ENCODE measurements around the gene CADM3. TPM values are rescaled to one million over a fixed set of nuclear protein-coding genes. Genes with fewer than 3 reads are reported as not detected.

CADM3 gene
- polyA plus RNA-seq, 1 experiment: 0.01 TPM

GRCh38 chr1:159203610-159204009 lies 32.2 kb downstream of the CADM3 start:
- H3K9me3 ChIP-seq (ENCODE audit: control insufficient read depth, insufficient read depth, low read length): no peaks in the 10 kb centered on the region
- DNase-seq (ENCODE audit: low read depth, low spot score): no peak
- H3K4me3 ChIP-seq (ENCODE audit: low read depth, low read length): no peak overlapping the region
- H3K27ac ChIP-seq (ENCODE audit: low read depth, low read length): no peak overlapping the region
- CTCF ChIA-PET: interaction anchor here (1.2 to 1.3 kb wide), 2 partner anchors 10 to 73 kb away, joined by 3 to 5 read pairs; no protein-coding TSS in a partner anchor
- POLR2A ChIA-PET: no interaction called here
- H3K27me3 ChIP-seq (ENCODE audit: control insufficient read depth, insufficient read depth, low read length): peaks cover 4% of the 10 kb centered on the region
- TF ChIP-seq CTCF (IDR thresholded peaks at IDR 0.05; ENCODE audit: low read depth, low read length): no peak

- Histone ChIP-seq H3K4me3 (ENCODE audit: low read depth, low read length) (no peak within 1 kb of the TSS), H3K27ac (ENCODE audit: low read depth, low read length) (no peak within 1 kb of the TSS), H3K9me3 (ENCODE audit: control insufficient read depth, insufficient read depth, low read length) (no peaks in the 10 kb centered on the region), H3K27me3 (ENCODE audit: control insufficient read depth, insufficient read depth, low read length) (peaks cover 4% of the 10 kb centered on the region)
- ChIA-PET CTCF (interaction anchor here (0.6 to 1.3 kb wide), 3 partner anchors 10 to 74 kb away, joined by 3 to 5 read pairs (median 4); no protein-coding TSS in a partner anchor), POLR2A (no interaction called here)
- DNase-seq (ENCODE audit: low read depth, low spot score): no peak
- no peak for TF ChIP-seq CTCF (IDR thresholded peaks at IDR 0.05; ENCODE audit: low read depth, low read length)
Observed at GRCh38 chr1:159204161-159205141, 33.0 kb downstream of the CADM3 start, which contains the start of gene ACKR1. Gene ACKR1 (plus strand): TSS chr1:159204875. CDS start chr1:159204960, 85 bp downstream.

- CTCF ChIA-PET: no interaction called here
- TF ChIP-seq CTCF (IDR thresholded peaks at IDR 0.05; ENCODE audit: low read depth, low read length): no peak
- no peak for DNase-seq (ENCODE audit: low read depth, low spot score)
- Histone ChIP-seq H3K9me3 (ENCODE audit: control insufficient read depth, insufficient read depth, low read length) (no peaks in the 10 kb centered on the region), H3K27me3 (ENCODE audit: control insufficient read depth, insufficient read depth, low read length) (peaks cover 4% of the 10 kb centered on the region), H3K4me3 (ENCODE audit: low read depth, low read length) (no peak overlapping the region), H3K27ac (ENCODE audit: low read depth, low read length) (no peak overlapping the region)
- POLR2A ChIA-PET: no interaction called here
Observed at GRCh38 chr1:159205225-159205624, 33.8 kb downstream of the CADM3 start.

- Histone ChIP-seq H3K4me3 (ENCODE audit: low read depth, low read length) (no peak overlapping the region), H3K27me3 (ENCODE audit: control insufficient read depth, insufficient read depth, low read length) (peaks cover 4% of the 10 kb centered on the region), H3K9me3 (ENCODE audit: control insufficient read depth, insufficient read depth, low read length) (no peaks in the 10 kb centered on the region), H3K27ac (ENCODE audit: low read depth, low read length) (no peak overlapping the region)
- ChIA-PET CTCF (no interaction called here), POLR2A (no interaction called here)
- DNase-seq (ENCODE audit: low read depth, low spot score): no peak
- TF ChIP-seq CTCF (IDR thresholded peaks at IDR 0.05; ENCODE audit: low read depth, low read length): no peak
Observed at GRCh38 chr1:159206110-159206509, 34.7 kb downstream of the CADM3 start.

- Histone ChIP-seq H3K27ac (ENCODE audit: low read depth, low read length) (no peak overlapping the region), H3K4me3 (ENCODE audit: low read depth, low read length) (no peak overlapping the region), H3K27me3 (ENCODE audit: control insufficient read depth, insufficient read depth, low read length) (peaks cover 4% of the 10 kb centered on the region), H3K9me3 (ENCODE audit: control insufficient read depth, insufficient read depth, low read length) (no peaks in the 10 kb centered on the region)
- CTCF ChIA-PET: interaction anchor here (1.0 kb wide), 1 partner anchor 9 kb away, joined by 4 read pairs; no protein-coding TSS in a partner anchor
- TF ChIP-seq CTCF (IDR thresholded peaks at IDR 0.05; ENCODE audit: low read depth, low read length): no peak
- POLR2A ChIA-PET: no interaction called here
- DNase-seq (ENCODE audit: low read depth, low spot score): no peak
Observed at GRCh38 chr1:159207080-159207479, 35.7 kb downstream of the CADM3 start.

All from AG04450 (cell line).